ENCODE measurements around the gene TNF. TPM values are rescaled to one million over a fixed set of nuclear protein-coding genes. Genes with fewer than 3 reads are reported as not detected.

The TNF gene
- total RNA-seq, 1 donor from 2014 or later = 1.2 TPM

DNA sequence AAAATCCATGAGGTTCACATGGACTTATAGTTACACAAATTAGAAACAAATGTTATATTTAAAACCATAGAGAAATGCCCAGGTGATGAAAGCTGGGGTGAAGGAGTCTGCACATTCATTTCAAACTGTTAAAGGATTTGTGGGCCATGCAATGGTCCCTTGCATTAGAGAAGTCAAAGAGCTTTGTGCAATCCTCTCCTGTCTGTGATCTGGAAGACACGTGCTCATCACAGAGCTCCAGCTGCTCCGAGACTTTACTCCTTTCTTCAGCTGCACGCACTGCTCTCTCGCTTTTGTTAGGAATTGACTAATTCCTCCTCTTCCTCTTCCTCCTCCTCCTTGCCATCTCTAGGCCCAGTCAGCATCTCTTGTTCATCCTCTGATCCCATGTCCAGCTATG is 35.6 kb downstream of the TNF start:
- Mint-ChIP-seq H3K36me3 (ENCODE audit: low read depth, unreplicated experiment) (no peaks in the 10 kb centered on the region), H3K27ac (ENCODE audit: unreplicated experiment) (no peak overlapping the region), H3K9me3 (ENCODE audit: unreplicated experiment) (no peaks in the 10 kb centered on the region), H3K4me1 (ENCODE audit: low read depth, unreplicated experiment) (peaks cover 5% of the 10 kb centered on the region), H3K4me3 (ENCODE audit: unreplicated experiment) (no peak overlapping the region), H3K27me3 (ENCODE audit: low read depth, unreplicated experiment) (peaks cover 2% of the 10 kb centered on the region)
- DNase-seq (ENCODE audit: low read depth) (no peak), FAIRE-seq (no peak)
- H3K27ac ChIP-seq (ENCODE audit: low read depth, low read length) = no peak overlapping the region
- H3K4me2 ChIP-seq (ENCODE audit: low read length) = no peak overlapping the region
- H3K36me3 ChIP-seq (ENCODE audit: insufficient read depth, low read length) = no peaks in the 10 kb centered on the region
- no peak for TF ChIP-seq EZH2 (IDR thresholded peaks at IDR 0.05; ENCODE audit: insufficient read depth, low read length)
- TF ChIP-seq, protein P1, sequence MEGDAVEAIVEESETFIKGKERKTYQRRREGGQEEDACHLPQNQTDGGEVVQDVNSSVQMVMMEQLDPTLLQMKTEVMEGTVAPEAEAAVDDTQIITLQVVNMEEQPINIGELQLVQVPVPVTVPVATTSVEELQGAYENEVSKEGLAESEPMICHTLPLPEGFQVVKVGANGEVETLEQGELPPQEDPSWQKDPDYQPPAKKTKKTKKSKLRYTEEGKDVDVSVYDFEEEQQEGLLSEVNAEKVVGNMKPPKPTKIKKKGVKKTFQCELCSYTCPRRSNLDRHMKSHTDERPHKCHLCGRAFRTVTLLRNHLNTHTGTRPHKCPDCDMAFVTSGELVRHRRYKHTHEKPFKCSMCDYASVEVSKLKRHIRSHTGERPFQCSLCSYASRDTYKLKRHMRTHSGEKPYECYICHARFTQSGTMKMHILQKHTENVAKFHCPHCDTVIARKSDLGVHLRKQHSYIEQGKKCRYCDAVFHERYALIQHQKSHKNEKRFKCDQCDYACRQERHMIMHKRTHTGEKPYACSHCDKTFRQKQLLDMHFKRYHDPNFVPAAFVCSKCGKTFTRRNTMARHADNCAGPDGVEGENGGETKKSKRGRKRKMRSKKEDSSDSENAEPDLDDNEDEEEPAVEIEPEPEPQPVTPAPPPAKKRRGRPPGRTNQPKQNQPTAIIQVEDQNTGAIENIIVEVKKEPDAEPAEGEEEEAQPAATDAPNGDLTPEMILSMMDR (IDR thresholded peaks at IDR 0.05; ENCODE audit: insufficient read depth, low read depth, low read length) = no peak
- no peak overlapping the region for H3K9ac ChIP-seq (ENCODE audit: low read length)
- no peaks in the 10 kb centered on the region for H3K4me1 ChIP-seq (ENCODE audit: insufficient read depth, low read length)
- H3K4me3 ChIP-seq (ENCODE audit: insufficient read depth, low read depth, low read length) = no peak overlapping the region
- no peaks in the 10 kb centered on the region for H3K9me3 ChIP-seq (ENCODE audit: insufficient read depth, low read depth, low read length)
- no peaks in the 10 kb centered on the region for H3K79me2 ChIP-seq (ENCODE audit: insufficient read depth, low read length)
- H4K20me1 ChIP-seq (ENCODE audit: insufficient read depth, low read length) = no peaks in the 10 kb centered on the region
- no peak overlapping the region for H2AFZ ChIP-seq (ENCODE audit: low read depth, low read length)
- no peaks in the 10 kb centered on the region for H3K27me3 ChIP-seq (ENCODE audit: insufficient read depth, low read length)

DNA sequence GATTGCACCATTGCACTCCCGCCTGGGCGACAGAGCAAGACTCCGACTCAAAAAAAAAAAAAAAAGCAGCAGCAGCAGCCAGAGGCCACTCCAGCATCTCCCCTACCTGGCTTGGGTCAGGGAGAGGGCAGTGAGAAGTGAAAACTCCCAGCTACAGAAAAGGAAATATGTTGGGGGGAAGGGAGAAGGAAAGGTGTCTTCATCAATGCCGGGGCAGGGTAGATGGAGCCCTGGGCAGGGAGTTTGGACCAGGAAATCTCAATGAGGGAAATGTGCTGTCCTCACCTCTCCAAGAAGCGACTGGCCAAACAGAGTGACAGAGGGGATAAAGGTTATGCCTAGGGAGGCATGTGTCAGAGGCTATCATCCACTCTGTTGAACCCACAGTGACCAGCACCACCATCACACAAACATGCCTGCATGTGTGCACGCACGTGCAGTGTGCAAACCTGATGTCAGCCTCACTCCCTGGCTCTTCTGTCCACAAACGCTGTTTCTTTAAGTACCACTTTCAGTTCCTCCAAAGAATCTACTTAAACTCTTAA is 38.8 kb downstream of the TNF start:
- Histone ChIP-seq H3K9ac (ENCODE audit: low read length) (no peak overlapping the region), H2AFZ (ENCODE audit: low read depth, low read length) (no peak overlapping the region), H3K4me1 (ENCODE audit: insufficient read depth, low read length) (no peaks in the 10 kb centered on the region), H3K27me3 (ENCODE audit: insufficient read depth, low read length) (no peaks in the 10 kb centered on the region), H3K27ac (ENCODE audit: low read depth, low read length) (no peak overlapping the region), H4K20me1 (ENCODE audit: insufficient read depth, low read length) (no peaks in the 10 kb centered on the region), H3K9me3 (ENCODE audit: insufficient read depth, low read depth, low read length) (no peaks in the 10 kb centered on the region), H3K4me3 (ENCODE audit: insufficient read depth, low read depth, low read length) (no peak overlapping the region), H3K36me3 (ENCODE audit: insufficient read depth, low read length) (no peaks in the 10 kb centered on the region), H3K4me2 (ENCODE audit: low read length) (no peak overlapping the region), H3K79me2 (ENCODE audit: insufficient read depth, low read length) (no peaks in the 10 kb centered on the region)
- FAIRE-seq (no peak), DNase-seq (ENCODE audit: low read depth) (no peak)
- Mint-ChIP-seq H3K36me3 (ENCODE audit: low read depth, unreplicated experiment) (no peaks in the 10 kb centered on the region), H3K27ac (ENCODE audit: unreplicated experiment) (no peak overlapping the region), H3K4me3 (ENCODE audit: unreplicated experiment) (no peak overlapping the region), H3K4me1 (ENCODE audit: low read depth, unreplicated experiment) (peaks cover 5% of the 10 kb centered on the region), H3K27me3 (ENCODE audit: low read depth, unreplicated experiment) (peaks cover 6% of the 10 kb centered on the region), H3K9me3 (ENCODE audit: unreplicated experiment) (no peaks in the 10 kb centered on the region)
- TF ChIP-seq, protein P1 (IDR thresholded peaks at IDR 0.05; ENCODE audit: insufficient read depth, low read depth, low read length) = no peak
- no peak for TF ChIP-seq EZH2 (IDR thresholded peaks at IDR 0.05; ENCODE audit: insufficient read depth, low read length)

DNA sequence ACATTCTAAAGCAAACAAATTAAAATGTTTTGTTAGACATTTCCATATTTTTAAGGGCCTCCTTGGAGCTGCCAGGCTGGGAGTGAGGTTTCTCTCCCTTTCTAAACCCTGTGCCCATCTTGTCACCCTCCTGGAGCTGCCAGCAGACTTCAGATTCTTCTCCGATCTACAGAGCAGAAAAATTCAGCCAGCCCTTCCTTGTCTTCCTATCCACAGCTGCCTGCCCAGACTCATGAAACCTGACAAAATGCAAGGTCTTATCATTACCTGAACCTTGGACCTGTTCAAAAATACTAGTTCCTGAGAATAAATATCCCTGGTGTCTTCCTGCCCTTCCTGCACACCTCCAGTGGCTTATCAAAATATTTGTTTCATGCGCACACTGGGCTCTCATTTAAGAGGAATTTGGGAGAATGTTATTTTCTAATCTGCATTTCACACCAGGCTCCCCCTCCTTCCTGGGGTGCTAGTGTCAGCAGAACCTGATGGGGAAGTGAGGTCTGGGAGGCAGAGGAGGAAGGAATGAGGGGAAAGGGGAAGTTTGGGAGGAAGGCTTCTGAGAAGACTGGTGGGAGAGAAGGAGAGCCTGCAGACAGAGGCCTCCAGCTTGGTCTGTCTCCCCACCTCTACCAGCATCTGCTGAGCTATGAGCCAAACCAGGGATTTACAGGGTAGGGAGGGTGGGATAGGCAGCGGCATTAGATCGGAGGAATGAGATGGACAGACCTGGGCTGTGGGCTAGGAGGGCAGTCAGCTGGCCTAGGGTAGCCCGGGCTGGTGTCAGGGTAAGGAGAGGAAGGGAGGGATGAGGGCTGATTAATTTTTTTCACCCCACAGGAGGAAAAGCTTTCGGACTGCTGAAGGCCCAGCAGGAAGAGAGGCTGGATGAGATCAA is 39.6 kb downstream of the TNF start, which contains the start of gene AIF1:
Gene AIF1, plus strand, starts transcription at position 551 of the 895 bp plus-strand sequence. Its CDS starts 96 bp downstream, at position 647.
- no peaks in the 10 kb centered on the region for H3K36me3 ChIP-seq (ENCODE audit: insufficient read depth, low read length)
- H2AFZ ChIP-seq (ENCODE audit: low read depth, low read length) = no peak within 1 kb of the TSS
- no peak within 1 kb of the TSS for H3K27ac ChIP-seq (ENCODE audit: low read depth, low read length)
- Mint-ChIP-seq H3K4me3 (ENCODE audit: unreplicated experiment) (no peak within 1 kb of the TSS), H3K27me3 (ENCODE audit: low read depth, unreplicated experiment) (peaks cover 6% of the 10 kb centered on the region), H3K36me3 (ENCODE audit: low read depth, unreplicated experiment) (no peaks in the 10 kb centered on the region), H3K4me1 (ENCODE audit: low read depth, unreplicated experiment) (peaks cover 5% of the 10 kb centered on the region), H3K9me3 (ENCODE audit: unreplicated experiment) (no peaks in the 10 kb centered on the region), H3K27ac (ENCODE audit: unreplicated experiment) (no peak within 1 kb of the TSS)
- no peaks in the 10 kb centered on the region for H4K20me1 ChIP-seq (ENCODE audit: insufficient read depth, low read length)
- H3K27me3 ChIP-seq (ENCODE audit: insufficient read depth, low read length) = no peaks in the 10 kb centered on the region
- TF ChIP-seq, protein P1 (IDR thresholded peaks at IDR 0.05; ENCODE audit: insufficient read depth, low read depth, low read length) = no peak
- TF ChIP-seq EZH2 (IDR thresholded peaks at IDR 0.05; ENCODE audit: insufficient read depth, low read length) = no peak
- FAIRE-seq (no peak), DNase-seq (ENCODE audit: low read depth) (no peak)
- no peaks in the 10 kb centered on the region for H3K79me2 ChIP-seq (ENCODE audit: insufficient read depth, low read length)
- H3K9ac ChIP-seq (ENCODE audit: low read length) = no peak within 1 kb of the TSS
- H3K9me3 ChIP-seq (ENCODE audit: insufficient read depth, low read depth, low read length) = no peaks in the 10 kb centered on the region
- H3K4me3 ChIP-seq (ENCODE audit: insufficient read depth, low read depth, low read length) = no peak within 1 kb of the TSS
- no peak within 1 kb of the TSS for H3K4me2 ChIP-seq (ENCODE audit: low read length)
- no peaks in the 10 kb centered on the region for H3K4me1 ChIP-seq (ENCODE audit: insufficient read depth, low read length)

Measured in astrocyte (in vitro differentiated cells and primary cell).